ENCODE results near the gene TMTC3.

GRCh38 chr12:88188180-88188579, 46.1 kb downstream of the TMTC3 start:
- TF ChIP-seq SP1 (IDR thresholded peaks at IDR 0.05): no peak
- TF ChIP-seq MAX (IDR thresholded peaks at IDR 0.05): no peak
- no peak for TF ChIP-seq CTCF (IDR thresholded peaks at IDR 0.05; ENCODE audit: low read depth, low read length, missing input control)
- TF ChIP-seq ATF3 (IDR thresholded peaks at IDR 0.05): no peak
- TF ChIP-seq RAD21 (IDR thresholded peaks at IDR 0.05): no peak
- no peak for TF ChIP-seq JUND (IDR thresholded peaks at IDR 0.05)
- no peak for TF ChIP-seq FOXA1 (IDR thresholded peaks at IDR 0.05)

Measured in liver (tissue), 3 donors.